Measurements from ENCODE around the gene SCFD2.

SCFD2 gene

DNA sequence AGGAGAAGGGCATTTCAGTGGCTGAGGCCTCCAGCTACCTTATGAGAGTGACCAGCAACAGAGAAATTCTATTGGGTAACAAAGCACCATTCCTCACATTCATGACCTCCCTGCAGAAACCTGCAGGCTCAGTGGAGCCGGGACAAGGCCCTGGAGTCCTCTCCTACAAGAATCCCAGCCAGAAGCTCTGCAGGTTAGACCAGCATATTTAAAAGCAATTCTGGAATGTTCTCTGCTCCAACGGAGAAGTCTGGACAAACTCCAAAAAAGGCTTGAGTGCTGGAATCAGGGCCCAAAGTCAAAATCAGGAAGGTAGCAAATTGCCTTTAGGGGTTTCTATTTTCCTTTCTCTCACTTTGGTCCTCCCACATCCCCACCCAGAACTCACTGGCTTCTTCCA lies 202.9 kb downstream of the SCFD2 start:
- no peak for TF ChIP-seq CTCF (IDR thresholded peaks at IDR 0.05; ENCODE audit: low read depth, low read length)
- H3K4me3 ChIP-seq (ENCODE audit: low read depth, low read length) = no peak overlapping the region

GRCh38 chr4:53161787-53162433 lies 204.0 kb downstream of the SCFD2 start:
- H3K4me3 ChIP-seq (ENCODE audit: low read depth, low read length) = no peak overlapping the region
- H3K27me3 ChIP-seq = no peaks in the 10 kb centered on the region
- H3K4me1 ChIP-seq = peaks cover 6% of the 10 kb centered on the region; the same call in 1 of the 2 replicates
- DNase-seq = no peak
- no peak for TF ChIP-seq CTCF (IDR thresholded peaks at IDR 0.05; ENCODE audit: low read depth, low read length)
- no peaks in the 10 kb centered on the region for H3K36me3 ChIP-seq
- H3K9me3 ChIP-seq = no peaks in the 10 kb centered on the region; the same call in 1 of the 2 replicates

More for the DNA sequence above, 202.9 kb downstream of the SCFD2 start:
- H3K9me3 ChIP-seq = no peaks in the 10 kb centered on the region; the same call in 1 of the 2 replicates
- peaks cover 6% of the 10 kb centered on the region; the same call in 1 of the 2 replicates for H3K4me1 ChIP-seq
- H3K36me3 ChIP-seq = no peaks in the 10 kb centered on the region
- DNase-seq = no peak
- no peaks in the 10 kb centered on the region for H3K27me3 ChIP-seq

GRCh38 chr4:53161051-53161786 lies 204.6 kb downstream of the SCFD2 start:
- no peaks in the 10 kb centered on the region for H3K27me3 ChIP-seq
- H3K36me3 ChIP-seq = no peaks in the 10 kb centered on the region
- no peak for TF ChIP-seq CTCF (IDR thresholded peaks at IDR 0.05; ENCODE audit: low read depth, low read length)
- DNase-seq = no peak
- H3K9me3 ChIP-seq = no peaks in the 10 kb centered on the region; the same call in 1 of the 2 replicates
- peaks cover 6% of the 10 kb centered on the region; the same call in 1 of the 2 replicates for H3K4me1 ChIP-seq
- H3K4me3 ChIP-seq (ENCODE audit: low read depth, low read length) = no peak overlapping the region

GRCh38 chr4:53156896-53157295 lies 209.0 kb downstream of the SCFD2 start:
- H3K4me3 ChIP-seq (ENCODE audit: low read depth, low read length) = no peak overlapping the region
- no peaks in the 10 kb centered on the region for H3K27me3 ChIP-seq
- H3K36me3 ChIP-seq = no peaks in the 10 kb centered on the region
- no peak for DNase-seq
- peaks cover 6% of the 10 kb centered on the region; the same call in 1 of the 2 replicates for H3K4me1 ChIP-seq
- no peak for TF ChIP-seq CTCF (IDR thresholded peaks at IDR 0.05; ENCODE audit: low read depth, low read length)
- no peaks in the 10 kb centered on the region; the same call in 1 of the 2 replicates for H3K9me3 ChIP-seq

- Histone ChIP-seq H3K4me1 (no peaks in the 10 kb centered on the region), H3K36me3 (no peaks in the 10 kb centered on the region), H3K9me3 (no peaks in the 10 kb centered on the region), H3K4me3 (ENCODE audit: low read depth, low read length) (no peak overlapping the region), H3K27me3 (no peaks in the 10 kb centered on the region)
- no peak for DNase-seq
- no peak for TF ChIP-seq CTCF (IDR thresholded peaks at IDR 0.05; ENCODE audit: low read depth, low read length)
Observed at GRCh38 chr4:53152467-53152866, 213.4 kb downstream of the SCFD2 start.

DNA sequence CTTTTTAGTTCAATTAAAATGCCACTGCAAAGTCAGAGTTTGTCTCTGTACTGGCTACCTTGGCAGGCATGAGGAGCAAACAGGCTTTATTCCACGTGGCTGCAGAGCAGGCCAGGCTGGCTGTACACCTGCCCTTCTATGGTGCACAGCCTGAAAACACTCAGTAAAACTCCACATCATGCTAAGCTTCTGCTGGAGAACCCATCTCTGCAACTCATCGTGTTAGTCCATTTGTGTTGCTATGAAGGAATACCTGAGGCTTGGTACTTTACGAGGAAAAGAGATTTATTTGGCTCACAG lies 214.4 kb downstream of the SCFD2 start:
- no peaks in the 10 kb centered on the region for H3K4me1 ChIP-seq
- H3K4me3 ChIP-seq (ENCODE audit: low read depth, low read length) = no peak overlapping the region
- H3K36me3 ChIP-seq = no peaks in the 10 kb centered on the region
- no peaks in the 10 kb centered on the region for H3K9me3 ChIP-seq
- DNase-seq = no peak
- no peaks in the 10 kb centered on the region for H3K27me3 ChIP-seq
- TF ChIP-seq CTCF (IDR thresholded peaks at IDR 0.05; ENCODE audit: low read depth, low read length) = no peak
